PC-9 (cell line): ENCODE results near the gene LRRC34. TPM values are rescaled to one million over a fixed set of nuclear protein-coding genes. Genes with fewer than 3 reads are reported as not detected.

ENCODE experiments used
- BruUV-seq: library from RNA; stranded (reverse); fragments of 400-500 nt; replicated peaks from 2 replicates; lab custom pipeline; 2021; lab: Mats Ljungman, UMichigan
- CTCF ChIA-PET: fragments of 300-600 bp; sonication (Branson Sonifier 250); formaldehyde crosslinking; loops from one replicate; lab custom pipeline; 2022; ENCODE audit warnings: antibody characterized with exemption; lab: Charles Lee
- POLR2A ChIA-PET: fragments of 300-600 bp; sonication (Branson Sonifier 250); formaldehyde crosslinking; loops from one replicate; lab custom pipeline; 2022; ENCODE audit warnings: antibody characterized with exemption; ENCODE audit not compliant: unreplicated experiment; lab: Charles Lee
- DNase-seq, 2 experiments: peaks; one replicate each; pipeline versions ENCODE4 v3.0.0 to v3.0.0-alpha.2; 2015 to 2022; ENCODE audit warnings: mixed read lengths in 1 of 2
- H2AFZ ChIP-seq: fragments of 200-600 bp; sonication (generic); 2 replicates; pipeline ENCODE4 v1.8.1; 2017; ENCODE audit warnings: antibody characterized with exemption
- H3F3A ChIP-seq: fragments of 200-600 bp; sonication (generic); 2 replicates; pipeline ENCODE4 v1.8.1; 2017; ENCODE audit warnings: antibody characterized with exemption, mild to moderate bottlenecking, low read depth; ENCODE audit not compliant: insufficient read depth
- H3K27ac ChIP-seq: fragments of 200-600 bp; sonication (generic); 2 replicates; pipeline ENCODE4 v1.6.1; 2016; ENCODE audit warnings: mixed run types
- H3K27me3 ChIP-seq: fragments of 200-600 bp; sonication (generic); 2 replicates; pipeline ENCODE4 v1.6.1; 2016; ENCODE audit warnings: low read depth, mixed run types; ENCODE audit not compliant: insufficient read depth
- H3K36me3 ChIP-seq: fragments of 200-600 bp; sonication (generic); 2 replicates; pipeline ENCODE4 v1.6.1; 2016; ENCODE audit warnings: low read depth, mixed run types
- H3K4me1 ChIP-seq: fragments of 200-600 bp; sonication (generic); replicated peaks from 2 replicates; pipeline ENCODE4 v1.6.1; 2016; ENCODE audit warnings: mixed run types; ENCODE audit not compliant: insufficient read depth
- H3K4me2 ChIP-seq: fragments of 200-600 bp; sonication (generic); 2 replicates; pipeline ENCODE4 v1.6.1; 2017; ENCODE audit warnings: mixed run types
- H3K4me3 ChIP-seq: fragments of 200-600 bp; sonication (generic); 2 replicates; pipeline ENCODE4 v1.6.1; 2016; ENCODE audit warnings: mixed run types
- H3K79me2 ChIP-seq: fragments of 200-600 bp; sonication (generic); 2 replicates; pipeline ENCODE4 v1.6.1; 2017; ENCODE audit warnings: low read depth, mixed run types
- H3K9me2 ChIP-seq: fragments of 200-600 bp; sonication (generic); 2 replicates; pipeline ENCODE4 v1.8.1; 2017; ENCODE audit warnings: mild to moderate bottlenecking; ENCODE audit not compliant: insufficient read depth
- H3K9me3 ChIP-seq: fragments of 200-600 bp; sonication (generic); 2 replicates; pipeline ENCODE4 v1.8.1; 2016; ENCODE audit warnings: low read depth; ENCODE audit not compliant: insufficient read depth
- H4K20me1 ChIP-seq: fragments of 200-600 bp; sonication (generic); 2 replicates; pipeline ENCODE4 v1.8.1; 2017; ENCODE audit not compliant: insufficient read depth
- CTCF ChIP-seq: fragments of 200-600 bp; sonication (generic); conservative IDR thresholded peaks from 2 replicates; pipeline ENCODE4 v1.6.1; 2017; ENCODE audit warnings: mixed run types, antibody characterized with exemption, mild to moderate bottlenecking, moderate library complexity
- EZH2 ChIP-seq: fragments of 200-600 bp; sonication (generic); IDR thresholded peaks from 2 replicates; pipeline ENCODE4 v1.8.0; 2017; ENCODE audit warnings: antibody characterized with exemption, low read depth
- intact Hi-C: fragments of 100-400 bp; cut with micrococcal nuclease; formaldehyde crosslinking; loops from one replicate; pipeline ENCODE4 v1.10.0; 2022; ENCODE audit not compliant: unreplicated experiment
- total RNA-seq: library from RNA; stranded (reverse); gene quantifications from 2 replicates; pipeline ENCODE4 v1.2.3, GENCODE V29; 2021

Gene LRRC34
- total RNA-seq, 1 experiment from 2014 or later, result 10.3 TPM

DNA sequence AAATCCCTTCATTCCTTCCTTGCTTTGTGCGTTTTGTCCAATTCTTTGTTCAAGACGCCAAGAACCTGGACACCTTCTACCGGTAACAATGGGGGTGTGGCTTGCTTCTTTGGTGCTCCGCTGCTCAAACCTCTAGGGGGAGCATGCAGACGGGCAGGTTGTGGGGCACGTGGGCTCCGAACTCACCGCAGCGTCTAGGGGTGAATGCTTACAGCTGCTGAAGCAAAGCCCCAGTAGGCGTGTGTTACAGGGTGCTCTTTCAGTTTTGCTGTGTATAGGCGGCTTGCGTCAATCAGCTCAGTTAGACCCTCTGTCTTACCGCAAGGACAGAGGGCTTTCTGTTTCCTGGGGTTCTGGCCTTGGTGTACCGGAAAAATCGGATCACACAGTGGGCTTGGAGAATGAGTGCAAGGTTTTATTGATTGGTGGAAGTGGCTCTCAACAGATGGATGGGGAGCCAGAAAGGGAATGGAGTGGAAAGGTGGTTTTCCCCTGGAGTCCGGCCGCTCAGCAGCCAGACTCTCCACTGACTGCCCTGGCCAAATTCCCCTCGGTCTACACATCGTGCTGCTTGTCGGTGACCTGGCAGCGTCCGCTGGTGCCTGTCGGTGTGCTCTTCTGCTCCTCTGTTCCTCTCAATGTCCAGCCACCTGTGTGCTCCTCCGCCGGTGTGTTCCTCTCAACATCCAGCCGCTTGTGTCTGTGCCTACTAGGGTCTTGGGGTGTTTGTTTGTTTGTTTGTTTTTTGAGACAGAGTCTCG lies 1.2 kb upstream of the LRRC34 start:
- no peak overlapping the region for H3K27ac ChIP-seq
- peak overlapping the region; percentile 61 for H3K4me3 ChIP-seq
- intact Hi-C loops, result loop anchor here (1.0 to 2.0 kb wide), 3 partner anchors 41 to 223 kb away; partner anchors contain the start of genes GPR160, MYNN and SEC62
- H2AFZ ChIP-seq, result peak overlapping the region; percentile 86
- peaks cover 5% of the 10 kb centered on the region; the same call in 1 of the 2 replicates for H3F3A ChIP-seq
- H3K9me3 ChIP-seq, result peaks cover 12% of the 10 kb centered on the region; the same call in 1 of the 2 replicates
- no peaks in the 10 kb centered on the region for H4K20me1 ChIP-seq
- POLR2A ChIA-PET, result interaction anchor here (0.7 kb wide), 1 partner anchor 1051 kb away, joined by 3 read pairs; no protein-coding TSS in a partner anchor
- H3K36me3 ChIP-seq, result no peaks in the 10 kb centered on the region
- H3K4me2 ChIP-seq, result peak overlapping the region; percentile 89
- no peaks in the 10 kb centered on the region for H3K9me2 ChIP-seq
- peaks cover 16% of the 10 kb centered on the region for H3K4me1 ChIP-seq
- BruUV-seq, result no TSS peak
- H3K79me2 ChIP-seq, result no peaks in the 10 kb centered on the region
- peak; percentile 73 to 75 for DNase-seq
- TF ChIP-seq EZH2, result no peak
- peak; percentile 74 for TF ChIP-seq CTCF
- CTCF ChIA-PET, result interaction anchor here (0.9 kb wide), 1 partner anchor 100 kb away, joined by 3 read pairs; no protein-coding TSS in a partner anchor
- H3K27me3 ChIP-seq, result no peaks in the 10 kb centered on the region

GRCh38 chr3:169813278-169813677 lies 574 bp upstream of the LRRC34 start:
- Histone ChIP-seq H2AFZ (peak overlapping the region; percentile 86), H3K4me1 (peaks cover 16% of the 10 kb centered on the region), H3K9me2 (no peaks in the 10 kb centered on the region), H3K4me3 (peak overlapping the region; percentile 61), H3K27ac (no peak overlapping the region), H3K36me3 (no peaks in the 10 kb centered on the region), H3K9me3 (peaks cover 12% of the 10 kb centered on the region; the same call in 1 of the 2 replicates), H3K79me2 (no peaks in the 10 kb centered on the region), H3F3A (peaks cover 5% of the 10 kb centered on the region; the same call in 1 of the 2 replicates), H3K27me3 (no peaks in the 10 kb centered on the region), H3K4me2 (peak overlapping the region; percentile 89), H4K20me1 (no peaks in the 10 kb centered on the region)
- DNase-seq, result no peak
- CTCF ChIA-PET, result interaction anchor here (0.9 kb wide), 1 partner anchor 101 kb away, joined by 3 read pairs; no protein-coding TSS in a partner anchor
- TF ChIP-seq CTCF, result no peak
- no peak for TF ChIP-seq EZH2
- intact Hi-C loops, result loop anchor here (1.0 to 2.0 kb wide), 3 partner anchors 40 to 224 kb away; partner anchors contain the start of genes GPR160, MYNN and SEC62
- TSS peak; percentile 42 for BruUV-seq
- POLR2A ChIA-PET, result no interaction called here

DNA sequence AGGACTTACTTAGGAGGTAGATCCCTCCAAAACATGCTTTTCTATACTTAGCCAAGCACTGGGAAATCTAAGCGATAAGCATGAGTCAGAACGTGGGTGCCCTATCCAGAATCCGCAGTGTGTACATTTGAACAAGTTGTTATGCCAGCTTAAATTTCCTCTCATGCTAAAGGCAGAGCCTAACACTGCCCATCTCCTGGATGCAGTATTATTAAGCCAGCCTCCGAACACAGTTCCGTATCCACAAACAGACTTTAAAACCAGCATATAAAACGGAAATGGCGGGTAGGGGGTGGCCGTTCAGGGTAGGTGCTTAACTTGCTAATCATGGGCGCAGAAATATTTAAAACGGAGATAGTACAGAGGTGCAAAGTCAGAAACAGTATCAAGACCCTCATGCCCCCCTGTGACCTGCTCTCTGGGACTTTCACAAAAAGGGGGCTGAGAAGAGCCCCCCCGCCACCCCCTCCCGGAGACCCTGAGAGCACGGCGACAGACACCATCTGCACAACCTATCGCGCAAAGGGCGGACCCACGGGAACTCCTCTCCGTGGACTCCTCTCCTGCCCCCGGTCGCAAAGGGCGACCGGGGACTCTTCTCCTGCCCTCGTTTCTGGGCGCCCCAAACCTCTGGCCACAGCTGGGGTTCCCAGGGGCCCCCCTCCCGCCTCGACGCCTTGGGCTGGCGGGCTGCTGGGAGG lies 923 bp downstream of the LRRC34 start:
- TF ChIP-seq CTCF (0 out of 2 replicates have a peak, but pooled peaks have one; percentile 18), EZH2 (no peak)
- Histone ChIP-seq H3F3A (peaks cover 5% of the 10 kb centered on the region; the same call in 1 of the 2 replicates), H3K4me3 (peak overlapping the region; percentile 61), H3K27me3 (no peaks in the 10 kb centered on the region), H3K4me1 (peaks cover 16% of the 10 kb centered on the region), H3K79me2 (no peaks in the 10 kb centered on the region), H3K27ac (no peak overlapping the region), H2AFZ (peak overlapping the region; percentile 86), H3K9me2 (no peaks in the 10 kb centered on the region), H3K4me2 (peak overlapping the region; percentile 89), H4K20me1 (no peaks in the 10 kb centered on the region), H3K36me3 (no peaks in the 10 kb centered on the region), H3K9me3 (peaks cover 12% of the 10 kb centered on the region; the same call in 1 of the 2 replicates)
- intact Hi-C loops, result loop anchor here (2.0 kb wide), 1 partner anchor 39 kb away; the partner anchor contains the start of gene MYNN
- BruUV-seq, result TSS peak; percentile 57
- DNase-seq, result peak; percentile 34 to 70
- POLR2A ChIA-PET, result interaction anchor here (0.6 to 1.0 kb wide), 2 partner anchors 155 to 523 kb away, joined by 3 to 6 read pairs; partner anchors contain the start of gene SEC62
- CTCF ChIA-PET, result interaction anchor here (0.6 kb wide), 2 partner anchors 573 to 1899 kb away, joined by 3 to 5 read pairs; no protein-coding TSS in a partner anchor
